HCT116 (cell line): Measurements from ENCODE around the gene ATF7. TPM values are rescaled to one million over a fixed set of nuclear protein-coding genes. Genes with fewer than 3 reads are reported as not detected.

ENCODE experiments used
- ATAC-seq: fragments of 200-7000 bp; cut with Tn5 transposase; 2 replicates; pipeline ENCODE4 v1.9.1; 2020; ENCODE audit warnings: mild to moderate bottlenecking, moderate library complexity
- BruUV-seq: library from RNA; stranded (reverse); fragments of 400-500 nt; replicated peaks from 2 replicates; lab custom pipeline; 2021; lab: Mats Ljungman, UMichigan
- CTCF ChIA-PET: fragments of 300-600 bp; sonication (Branson Sonifier 250); formaldehyde crosslinking; loops from one replicate; lab custom pipeline; 2021; ENCODE audit warnings: antibody characterized with exemption; lab: Charles Lee
- POLR2A ChIA-PET: fragments of 300-600, 350-600 bp; sonication (Branson Sonifier 250); formaldehyde crosslinking; loops from one replicate; lab custom pipeline; 2021; ENCODE audit warnings: antibody characterized with exemption; lab: Charles Lee
- RAD21 ChIA-PET, 2 experiments: fragments of 300-600 bp; sonication (Branson Sonifier 250); formaldehyde crosslinking; loops; one replicate each; lab custom pipeline; 2023; ENCODE audit warnings: low total read pairs in 2 of 2; ENCODE audit not compliant: uncharacterized antibody in 2 of 2, unreplicated experiment in 2 of 2, low non-redundant PET in 1 of 2; lab: Charles Lee
- DNase-seq: peaks from one replicate; pipeline ENCODE4 v3.0.0-alpha.2; 2010; ENCODE audit warnings: low read depth, low spot score
- H2AFZ ChIP-seq: fragments of 200-600 bp; shearing (Covaris generic), sonication (generic); 2 replicates; pipeline ENCODE4 v1.6.1; 2017; ENCODE audit warnings: low read depth, mixed run types, mixed read lengths, antibody characterized with exemption, low read length; ENCODE audit not compliant: poor library complexity, severe bottlenecking
- H3K27ac ChIP-seq: 2 replicates; pipeline ENCODE4 v1.5.1; 2012; ENCODE audit warnings: low read depth, low read length
- H3K27me3 ChIP-seq: fragments of 200-600 bp; sonication (generic); 2 replicates; pipeline ENCODE4 v1.6.1; 2016; ENCODE audit warnings: mixed run types, low read length, mixed read lengths; ENCODE audit not compliant: insufficient read depth
- H3K36me3 ChIP-seq, 2 experiments: fragments of 200-500 bp in 1 of 2; fragments of 200-600 bp in 1 of 2; sonication (Bioruptor generic) in 1 of 2; sonication (generic) in 1 of 2; 2 replicates each; pipeline versions ENCODE4 v1.5.1 to v1.6.1; 2014 to 2016; ENCODE audit warnings: low read length in 2 of 2, inconsistent platforms in 1 of 2, mixed read lengths in 1 of 2, mixed run types in 1 of 2; ENCODE audit not compliant: insufficient read depth in 2 of 2, control insufficient read depth in 1 of 2
- H3K4me1 ChIP-seq, 2 experiments: fragments of 200-600 bp in 1 of 2; sonication (generic) in 1 of 2; 2 replicates each; pipeline versions ENCODE4 v1.5.1 to v1.6.1; 2012 to 2017; ENCODE audit warnings: low read length in 2 of 2, inconsistent platforms in 1 of 2, mild to moderate bottlenecking in 1 of 2, mixed read lengths in 1 of 2, mixed run types in 1 of 2, moderate library complexity in 1 of 2; ENCODE audit not compliant: insufficient read depth in 2 of 2, control insufficient read depth in 1 of 2
- H3K4me2 ChIP-seq: fragments of 200-600 bp; sonication (generic); 2 replicates; pipeline ENCODE4 v1.6.1; 2017; ENCODE audit warnings: mixed run types, low read length, mixed read lengths
- H3K4me3 ChIP-seq, 2 experiments: fragments of 200-600 bp in 1 of 2; sonication (generic) in 1 of 2; replicated peaks in 1 of 2; 2 replicates each; pipeline ENCODE4 v1.5.1; 2011 to 2016; ENCODE audit warnings: low read length in 2 of 2, control low read depth in 1 of 2, low read depth in 1 of 2, mild to moderate bottlenecking in 1 of 2, mixed read lengths in 1 of 2, mixed run types in 1 of 2
- H3K79me2 ChIP-seq: fragments of 200-600 bp; sonication (generic); 2 replicates; pipeline ENCODE4 v1.6.1; 2017; ENCODE audit warnings: mild to moderate bottlenecking, mixed run types, low read length, moderate library complexity, mixed read lengths; ENCODE audit not compliant: insufficient read depth
- H3K9ac ChIP-seq: fragments of 200-600 bp; sonication (generic); 2 replicates; pipeline ENCODE4 v1.6.1; 2016; ENCODE audit warnings: low read length, mixed read lengths
- H3K9me2 ChIP-seq: fragments of 200-600 bp; sonication (generic), shearing (Covaris generic); 2 replicates; pipeline ENCODE4 v1.6.1; 2017; ENCODE audit warnings: mixed run types, mild to moderate bottlenecking, moderate library complexity; ENCODE audit not compliant: insufficient read depth
- H3K9me3 ChIP-seq, 2 experiments: fragments of 200-500 bp in 1 of 2; fragments of 200-600 bp in 1 of 2; sonication (Bioruptor generic) in 1 of 2; sonication (generic) in 1 of 2; 2 replicates each; pipeline ENCODE4 v1.6.1; 2014 to 2017; ENCODE audit warnings: low read length in 2 of 2, mixed read lengths in 2 of 2, inconsistent platforms in 1 of 2, low read depth in 1 of 2, mild to moderate bottlenecking in 1 of 2, mixed run types in 1 of 2, moderate library complexity in 1 of 2; ENCODE audit not compliant: control insufficient read depth in 1 of 2, insufficient read depth in 1 of 2
- H4K20me1 ChIP-seq: fragments of 200-600 bp; sonication (generic), shearing (Covaris generic); 2 replicates; pipeline ENCODE4 v1.6.1; 2017; ENCODE audit warnings: mixed run types, mild to moderate bottlenecking, moderate library complexity; ENCODE audit not compliant: insufficient read depth
- CTCF ChIP-seq, 3 experiments: fragments of 200-600 bp in 1 of 3; sonication (generic) in 1 of 3; IDR thresholded peaks in 2 of 3; conservative IDR thresholded peaks in 1 of 3; 2 replicates each; pipeline ENCODE4 v1.5.1; 2012 to 2017; ENCODE audit warnings: low read depth in 2 of 3, low read length in 2 of 3, antibody characterized with exemption in 1 of 3, borderline replicate concordance in 1 of 3, control low read depth in 1 of 3, mild to moderate bottlenecking in 1 of 3, mixed read lengths in 1 of 3, mixed run types in 1 of 3, moderate library complexity in 1 of 3; ENCODE audit not compliant: insufficient read depth in 1 of 3
- EGR1 ChIP-seq: IDR thresholded peaks from 2 replicates; pipeline ENCODE4 v1.6.1; 2012; ENCODE audit warnings: low read depth
- ELF1 ChIP-seq: IDR thresholded peaks from 2 replicates; pipeline ENCODE4 v1.6.1; 2012; ENCODE audit warnings: low read depth, borderline replicate concordance
- JUND ChIP-seq: IDR thresholded peaks from 2 replicates; pipeline ENCODE4 v1.6.1; 2012
- POLR2A ChIP-seq: IDR thresholded peaks from 2 replicates; pipeline ENCODE4 v1.7.0; 2011; ENCODE audit warnings: borderline replicate concordance; ENCODE audit not compliant: insufficient read depth, insufficient read length; ENCODE audit errors: extremely low read depth
- POLR2AphosphoS5 ChIP-seq: IDR thresholded peaks from 2 replicates; pipeline ENCODE4 v1.6.1; 2011; ENCODE audit warnings: mild to moderate bottlenecking, low read depth, low read length, moderate library complexity
- SRF ChIP-seq: IDR thresholded peaks from 2 replicates; pipeline ENCODE4 v1.6.1; 2012; ENCODE audit warnings: low read depth
- TCF7L2 ChIP-seq: IDR thresholded peaks from 2 replicates; pipeline ENCODE4 v1.7.0; 2011; ENCODE audit warnings: borderline replicate concordance, inconsistent platforms; ENCODE audit not compliant: insufficient read depth, insufficient read length; ENCODE audit errors: extremely low read depth
- YY1 ChIP-seq: IDR thresholded peaks from 2 replicates; pipeline ENCODE4 v1.6.1; 2011; ENCODE audit warnings: low read length, low read depth, moderate library complexity, mild to moderate bottlenecking; ENCODE audit not compliant: insufficient replicate concordance; ENCODE audit errors: extremely low read depth
- ZNF274 ChIP-seq: fragments of 200-500 bp; sonication (Bioruptor generic); IDR thresholded peaks from 2 replicates; pipeline ENCODE4 v1.6.1; 2014; ENCODE audit warnings: mild to moderate bottlenecking, low read depth, low read length, inconsistent platforms
- intact Hi-C: fragments of 100-400 bp; cut with micrococcal nuclease; formaldehyde crosslinking; loops from 2 replicates; pipeline ENCODE4 v1.10.0; 2022
- total RNA-seq: library from RNA; stranded (reverse); gene quantifications from one replicate; pipeline ENCODE4 v1.2.1, GENCODE V29; 2021; ENCODE audit not compliant: unreplicated experiment

The ATF7 gene
- total RNA-seq, 1 experiment from 2014 or later = 24.0 TPM

GRCh38 chr12:53660041-53660440 is 33.9 kb upstream of the ATF7 start:
- CTCF ChIA-PET = interaction anchor here (2.1 kb wide), 1 partner anchor 117 kb away, joined by 10 read pairs; no protein-coding TSS in a partner anchor
- RAD21 ChIA-PET = no interaction called here
- DNase-seq = no peak
- Histone ChIP-seq H2AFZ (no peak overlapping the region), H3K9me2 (no peaks in the 10 kb centered on the region), H3K27ac (peak overlapping the region; percentile 78), H3K79me2 (no peaks in the 10 kb centered on the region), H3K4me1 (peaks cover 20 to 25% of the 10 kb centered on the region in 2 experiments; a peak in 3 of 4 replicates), H4K20me1 (no peaks in the 10 kb centered on the region), H3K4me3 (no peak overlapping the region), H3K9me3 (no peaks in the 10 kb centered on the region), H3K27me3 (no peaks in the 10 kb centered on the region), H3K4me2 (no peak overlapping the region; the same call in 1 of the 2 replicates), H3K9ac (no peak overlapping the region), H3K36me3 (peaks cover 0 to 8% of the 10 kb centered on the region in 2 experiments; a peak in 1 of 4 replicates)
- TF ChIP-seq ZNF274 = no peak
- TF ChIP-seq TCF7L2 = no peak
- no peak for TF ChIP-seq CTCF (IDR thresholded peaks at IDR 0.05 in 2 of 3, conservative IDR thresholded peaks at IDR 0.05 in 1 of 3; ENCODE audit: borderline replicate concordance in 1 of 3, insufficient read depth in 1 of 3, low read depth in 2 of 3, low read length in 2 of 3)
- TF ChIP-seq POLR2AphosphoS5 = no peak
- no peak for TF ChIP-seq YY1
- no peak for TF ChIP-seq JUND
- no peak for TF ChIP-seq SRF
- no peak for TF ChIP-seq ELF1
- TF ChIP-seq POLR2A = no peak
- no peak for TF ChIP-seq EGR1
- BruUV-seq = no TSS peak
- POLR2A ChIA-PET = no interaction called here
- no peak for ATAC-seq
- intact Hi-C loops = no loop called here
